RWPE1 (cell line): ENCODE measurements around the gene GMPPB.

Source experiments
- CTCF ChIA-PET: fragments of 350-600 bp; sonication (Branson Sonifier 250); formaldehyde crosslinking; extraction: SDS; loops from one replicate; lab custom pipeline; 2021; lab: Yijun Ruan, JAX
- POLR2A ChIA-PET: fragments of 400-600 bp; formaldehyde crosslinking; extraction: SDS; loops from one replicate; lab custom pipeline; 2020; ENCODE audit warnings: antibody characterized with exemption; ENCODE audit not compliant: low non-redundant PET; lab: Yijun Ruan, JAX
- DNase-seq: peaks from one replicate; pipeline ENCODE4 v3.0.0; 2012; ENCODE audit warnings: low spot score
- H3K27ac ChIP-seq: fragments of 450-650 bp; 2 replicates; pipeline ENCODE4 v1.5.1; 2017
- CTCF ChIP-seq: fragments of 450-650 bp; conservative IDR thresholded peaks from 2 replicates; pipeline ENCODE4 v1.5.1; 2017; ENCODE audit warnings: low read depth, mild to moderate bottlenecking

Gene GMPPB

GRCh38 chr3:49761661-49762060 is 37.9 kb upstream of the GMPPB start:
- H3K27ac ChIP-seq = peak overlapping the region; percentile 21; the same call in 1 of the 2 replicates
- no peak for DNase-seq
- ChIA-PET POLR2A (no interaction called here), CTCF (no interaction called here)
- TF ChIP-seq CTCF = no peak

GRCh38 chr3:49759226-49759625 is 35.5 kb upstream of the GMPPB start:
- POLR2A ChIA-PET = no interaction called here
- CTCF ChIA-PET = no interaction called here
- no peak overlapping the region for H3K27ac ChIP-seq
- DNase-seq = no peak
- TF ChIP-seq CTCF = no peak

- TF ChIP-seq CTCF = no peak
- DNase-seq = no peak
- ChIA-PET POLR2A (no interaction called here), CTCF (interaction anchor here (1.3 kb wide), 1 partner anchor 13 kb away, joined by 3 read pairs; no protein-coding TSS in a partner anchor)
- no peak overlapping the region for H3K27ac ChIP-seq
Observed at GRCh38 chr3:49757197-49757596, 33.4 kb upstream of the GMPPB start.

GRCh38 chr3:49756036-49756435 is 32.3 kb upstream of the GMPPB start:
- POLR2A ChIA-PET = no interaction called here
- CTCF ChIA-PET = interaction anchor here (0.6 kb wide), 1 partner anchor 637 kb away, joined by 3 read pairs; no protein-coding TSS in a partner anchor
- H3K27ac ChIP-seq = no peak overlapping the region
- no peak for TF ChIP-seq CTCF
- no peak for DNase-seq

GRCh38 chr3:49754536-49754935 is 30.8 kb upstream of the GMPPB start:
- no peak overlapping the region for H3K27ac ChIP-seq
- DNase-seq = no peak
- ChIA-PET POLR2A (no interaction called here), CTCF (interaction anchor here (0.6 to 0.8 kb wide), 2 partner anchors 48 to 188 kb away, joined by 3 to 5 read pairs; no protein-coding TSS in a partner anchor)
- TF ChIP-seq CTCF = no peak

- H3K27ac ChIP-seq = no peak overlapping the region
- TF ChIP-seq CTCF = no peak
- no peak for DNase-seq
- ChIA-PET POLR2A (no interaction called here), CTCF (no interaction called here)
Observed at GRCh38 chr3:49751501-49751900, 27.8 kb upstream of the GMPPB start.
